Fibroblast of skin of abdomen (primary cell): ENCODE measurements around the gene MAPT.
"Not testable (repeated sequence)": the region's sequence is repeated elsewhere in the genome, so short reads cannot be mapped to it uniquely, and the experiment has no call there.

Experiments used
- DNase-seq: peaks from one replicate; pipeline ENCODE4 v3.0.0-alpha.2; 2013

Gene MAPT

GRCh38 chr17:45954914-45955313, 60.6 kb downstream of the MAPT start:
- DNase-seq: no peak

GRCh38 chr17:45955326-45955725, 61.0 kb downstream of the MAPT start:
- no peak for DNase-seq

- DNase-seq: no peak
Observed at GRCh38 chr17:45956090-45956489, 61.7 kb downstream of the MAPT start.

GRCh38 chr17:45956746-45957145, 62.4 kb downstream of the MAPT start:
- DNase-seq: not testable (repeated sequence)

GRCh38 chr17:45958307-45958706, 64.0 kb downstream of the MAPT start:
- no peak for DNase-seq

GRCh38 chr17:45958994-45959665, 64.8 kb downstream of the MAPT start:
- no peak for DNase-seq

- DNase-seq: no peak
Observed at GRCh38 chr17:45960311-45960710, 66.0 kb downstream of the MAPT start.

GRCh38 chr17:45961206-45961605, 66.9 kb downstream of the MAPT start:
- no peak for DNase-seq

GRCh38 chr17:45962221-45962972, 68.0 kb downstream of the MAPT start:
- no peak for DNase-seq

GRCh38 chr17:45963283-45963682, 68.9 kb downstream of the MAPT start:
- no peak for DNase-seq

- DNase-seq: no peak
Observed at GRCh38 chr17:45963889-45964288, 69.5 kb downstream of the MAPT start.

GRCh38 chr17:45964634-45965033, 70.3 kb downstream of the MAPT start:
- no peak for DNase-seq

GRCh38 chr17:45965812-45966211, 71.5 kb downstream of the MAPT start:
- DNase-seq: no peak

- no peak for DNase-seq
Observed at GRCh38 chr17:45966606-45967280, 72.4 kb downstream of the MAPT start.

- no peak for DNase-seq
Observed at GRCh38 chr17:45967378-45967777, 73.0 kb downstream of the MAPT start.

- no peak for DNase-seq
Observed at GRCh38 chr17:45968732-45969131, 74.4 kb downstream of the MAPT start.

- no peak for DNase-seq
Observed at GRCh38 chr17:45969726-45970125, 75.4 kb downstream of the MAPT start.

- no peak for DNase-seq
Observed at GRCh38 chr17:45970659-45971058, 76.3 kb downstream of the MAPT start.

- no peak for DNase-seq
Observed at GRCh38 chr17:45971698-45972141, 77.4 kb downstream of the MAPT start.

- no peak for DNase-seq
Observed at GRCh38 chr17:45972531-45972930, 78.2 kb downstream of the MAPT start.

- no peak for DNase-seq
Observed at GRCh38 chr17:45973099-45973780, 78.9 kb downstream of the MAPT start.

- no peak for DNase-seq
Observed at GRCh38 chr17:45973946-45974859, 79.8 kb downstream of the MAPT start.
